ENCODE measurements around the gene KIAA1217.

DNA sequence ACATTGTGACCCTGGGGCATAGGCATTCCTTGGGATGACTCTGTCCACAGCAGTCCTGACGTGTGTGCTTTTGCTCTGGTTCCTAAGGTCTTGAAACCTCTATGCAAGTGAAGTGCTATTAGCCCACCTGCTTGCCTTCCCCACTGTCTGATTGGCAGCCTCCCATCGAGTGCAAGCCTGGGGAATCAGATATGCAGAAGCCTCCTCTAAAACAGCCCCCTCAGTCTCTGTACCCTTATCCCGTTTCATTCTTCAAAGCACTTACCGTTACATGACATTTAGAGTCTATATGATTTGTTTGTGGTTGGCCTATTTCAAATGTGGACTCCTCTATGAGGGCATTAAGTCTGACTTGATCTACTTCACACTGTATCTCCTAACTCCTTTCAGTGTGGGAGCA, 4.3 kb downstream of the KIAA1217 start:
- TF ChIP-seq, protein P1, sequence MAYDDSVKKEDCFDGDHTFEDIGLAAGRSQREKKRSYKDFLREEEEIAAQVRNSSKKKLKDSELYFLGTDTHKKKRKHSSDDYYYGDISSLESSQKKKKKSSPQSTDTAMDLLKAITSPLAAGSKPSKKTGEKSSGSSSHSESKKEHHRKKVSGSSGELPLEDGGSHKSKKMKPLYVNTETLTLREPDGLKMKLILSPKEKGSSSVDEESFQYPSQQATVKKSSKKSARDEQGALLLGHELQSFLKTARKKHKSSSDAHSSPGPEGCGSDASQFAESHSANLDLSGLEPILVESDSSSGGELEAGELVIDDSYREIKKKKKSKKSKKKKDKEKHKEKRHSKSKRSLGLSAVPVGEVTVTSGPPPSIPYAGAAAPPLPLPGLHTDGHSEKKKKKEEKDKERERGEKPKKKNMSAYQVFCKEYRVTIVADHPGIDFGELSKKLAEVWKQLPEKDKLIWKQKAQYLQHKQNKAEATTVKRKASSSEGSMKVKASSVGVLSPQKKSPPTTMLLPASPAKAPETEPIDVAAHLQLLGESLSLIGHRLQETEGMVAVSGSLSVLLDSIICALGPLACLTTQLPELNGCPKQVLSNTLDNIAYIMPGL (CRISPR knock-in tag; IDR thresholded peaks at IDR 0.05): no peak
- TF ChIP-seq, protein P2, sequence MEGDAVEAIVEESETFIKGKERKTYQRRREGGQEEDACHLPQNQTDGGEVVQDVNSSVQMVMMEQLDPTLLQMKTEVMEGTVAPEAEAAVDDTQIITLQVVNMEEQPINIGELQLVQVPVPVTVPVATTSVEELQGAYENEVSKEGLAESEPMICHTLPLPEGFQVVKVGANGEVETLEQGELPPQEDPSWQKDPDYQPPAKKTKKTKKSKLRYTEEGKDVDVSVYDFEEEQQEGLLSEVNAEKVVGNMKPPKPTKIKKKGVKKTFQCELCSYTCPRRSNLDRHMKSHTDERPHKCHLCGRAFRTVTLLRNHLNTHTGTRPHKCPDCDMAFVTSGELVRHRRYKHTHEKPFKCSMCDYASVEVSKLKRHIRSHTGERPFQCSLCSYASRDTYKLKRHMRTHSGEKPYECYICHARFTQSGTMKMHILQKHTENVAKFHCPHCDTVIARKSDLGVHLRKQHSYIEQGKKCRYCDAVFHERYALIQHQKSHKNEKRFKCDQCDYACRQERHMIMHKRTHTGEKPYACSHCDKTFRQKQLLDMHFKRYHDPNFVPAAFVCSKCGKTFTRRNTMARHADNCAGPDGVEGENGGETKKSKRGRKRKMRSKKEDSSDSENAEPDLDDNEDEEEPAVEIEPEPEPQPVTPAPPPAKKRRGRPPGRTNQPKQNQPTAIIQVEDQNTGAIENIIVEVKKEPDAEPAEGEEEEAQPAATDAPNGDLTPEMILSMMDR (IDR thresholded peaks at IDR 0.05): no peak
- TF ChIP-seq CREB1 (CRISPR knock-in tag; IDR thresholded peaks at IDR 0.05) (no peak), NFE2L1 (CRISPR knock-in tag; IDR thresholded peaks at IDR 0.05) (no peak), ATF1 (CRISPR knock-in tag; IDR thresholded peaks at IDR 0.05) (no peak), JUN (CRISPR knock-in tag; IDR thresholded peaks at IDR 0.05) (no peak)
- TF ChIP-seq, protein P3, sequence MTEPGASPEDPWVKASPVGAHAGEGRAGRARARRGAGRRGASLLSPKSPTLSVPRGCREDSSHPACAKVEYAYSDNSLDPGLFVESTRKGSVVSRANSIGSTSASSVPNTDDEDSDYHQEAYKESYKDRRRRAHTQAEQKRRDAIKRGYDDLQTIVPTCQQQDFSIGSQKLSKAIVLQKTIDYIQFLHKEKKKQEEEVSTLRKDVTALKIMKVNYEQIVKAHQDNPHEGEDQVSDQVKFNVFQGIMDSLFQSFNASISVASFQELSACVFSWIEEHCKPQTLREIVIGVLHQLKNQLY (CRISPR knock-in tag; IDR thresholded peaks at IDR 0.05): no peak
- TF ChIP-seq, protein P4, sequence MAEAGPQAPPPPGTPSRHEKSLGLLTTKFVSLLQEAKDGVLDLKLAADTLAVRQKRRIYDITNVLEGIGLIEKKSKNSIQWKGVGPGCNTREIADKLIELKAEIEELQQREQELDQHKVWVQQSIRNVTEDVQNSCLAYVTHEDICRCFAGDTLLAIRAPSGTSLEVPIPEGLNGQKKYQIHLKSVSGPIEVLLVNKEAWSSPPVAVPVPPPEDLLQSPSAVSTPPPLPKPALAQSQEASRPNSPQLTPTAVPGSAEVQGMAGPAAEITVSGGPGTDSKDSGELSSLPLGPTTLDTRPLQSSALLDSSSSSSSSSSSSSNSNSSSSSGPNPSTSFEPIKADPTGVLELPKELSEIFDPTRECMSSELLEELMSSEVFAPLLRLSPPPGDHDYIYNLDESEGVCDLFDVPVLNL (CRISPR knock-in tag; IDR thresholded peaks at IDR 0.05; ENCODE audit: borderline replicate concordance, low read depth): no peak
- TF ChIP-seq, protein P5, sequence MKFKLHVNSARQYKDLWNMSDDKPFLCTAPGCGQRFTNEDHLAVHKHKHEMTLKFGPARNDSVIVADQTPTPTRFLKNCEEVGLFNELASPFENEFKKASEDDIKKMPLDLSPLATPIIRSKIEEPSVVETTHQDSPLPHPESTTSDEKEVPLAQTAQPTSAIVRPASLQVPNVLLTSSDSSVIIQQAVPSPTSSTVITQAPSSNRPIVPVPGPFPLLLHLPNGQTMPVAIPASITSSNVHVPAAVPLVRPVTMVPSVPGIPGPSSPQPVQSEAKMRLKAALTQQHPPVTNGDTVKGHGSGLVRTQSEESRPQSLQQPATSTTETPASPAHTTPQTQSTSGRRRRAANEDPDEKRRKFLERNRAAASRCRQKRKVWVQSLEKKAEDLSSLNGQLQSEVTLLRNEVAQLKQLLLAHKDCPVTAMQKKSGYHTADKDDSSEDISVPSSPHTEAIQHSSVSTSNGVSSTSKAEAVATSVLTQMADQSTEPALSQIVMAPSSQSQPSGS (CRISPR knock-in tag; IDR thresholded peaks at IDR 0.05; ENCODE audit: borderline replicate concordance, low read depth): no peak
